Cardiac muscle cell (in vitro differentiated cells and primary cell): ENCODE measurements around the gene MIPOL1. TPM values are rescaled to one million over a fixed set of nuclear protein-coding genes. Genes with fewer than 3 reads are reported as not detected.

ENCODE experiments used
- DNase-seq, 2 donors: peaks; one replicate each; pipeline versions ENCODE4 v3.0.0 to v3.0.0-alpha.2; 2010 to 2017; ENCODE audit warnings: low read depth in 1 of 2, low spot score in 1 of 2
- H3K27ac ChIP-seq: fragments of 200-600 bp; sonication (generic); 2 replicates; pipeline ENCODE4 v1.5.1; 2016
- H3K27me3 ChIP-seq: fragments of 200-600 bp; sonication (generic); 2 replicates; pipeline ENCODE4 v1.6.0; 2016; ENCODE audit warnings: control low read depth
- H3K36me3 ChIP-seq: fragments of 200-600 bp; sonication (generic); 2 replicates; pipeline ENCODE4 v1.5.1; 2016; ENCODE audit warnings: control low read depth
- H3K4me1 ChIP-seq: fragments of 200-600 bp; sonication (generic); 2 replicates; pipeline ENCODE4 v1.8.1; 2017; ENCODE audit warnings: low read depth, mild to moderate bottlenecking, mixed run types
- H3K4me3 ChIP-seq: fragments of 200-600 bp; sonication (generic); 2 replicates; pipeline ENCODE4 v1.5.1; 2016; ENCODE audit warnings: mild to moderate bottlenecking
- H3K9me3 ChIP-seq: fragments of 200-600 bp; sonication (generic); 2 replicates; pipeline ENCODE4 v1.5.1; 2017; ENCODE audit warnings: low read depth, mild to moderate bottlenecking, control low read depth
- CTCF ChIP-seq: IDR thresholded peaks from 2 replicates; pipeline ENCODE4 v1.5.1; 2012; ENCODE audit warnings: low read depth, mild to moderate bottlenecking, low read length
- polyA plus RNA-seq: library from polyadenylated mRNA; unstranded; fragments of >200 nt; fragmentation: Nextera tagmentation; extraction: Ambion mirVana; gene quantifications from 2 replicates; pipeline ENCODE4 v1.2.1, GENCODE V29; 2016
- total RNA-seq: library from RNA; depleted of rRNA; stranded (reverse); fragments of >200 nt; gene quantifications from 2 replicates; pipeline ENCODE4 v1.2.3, GENCODE V29; 2016

The MIPOL1 gene
- total and polyA plus RNA-seq, 2 experiments from 2014 or later, result 7.3 to 8.4 TPM

- Histone ChIP-seq H3K27ac (no peak overlapping the region), H3K4me1 (peaks cover 11% of the 10 kb centered on the region), H3K4me3 (no peak overlapping the region), H3K36me3 (no peaks in the 10 kb centered on the region), H3K9me3 (no peaks in the 10 kb centered on the region), H3K27me3 (peaks cover 99% of the 10 kb centered on the region)
- no peak for TF ChIP-seq CTCF
- no peak for DNase-seq
These were observed 394.3 kb downstream of the MIPOL1 start for GRCh38 chr14:37591941-37592481.

GRCh38 chr14:37592482-37593408 is 395.0 kb downstream of the MIPOL1 start:
- H3K27ac ChIP-seq, result no peak overlapping the region
- no peak for TF ChIP-seq CTCF
- peaks cover 99% of the 10 kb centered on the region for H3K27me3 ChIP-seq
- H3K9me3 ChIP-seq, result no peaks in the 10 kb centered on the region
- peaks cover 11% of the 10 kb centered on the region for H3K4me1 ChIP-seq
- no peaks in the 10 kb centered on the region for H3K36me3 ChIP-seq
- no peak for DNase-seq
- no peak overlapping the region for H3K4me3 ChIP-seq

GRCh38 chr14:37593511-37594237 is 395.9 kb downstream of the MIPOL1 start:
- Histone ChIP-seq H3K4me3 (no peak overlapping the region), H3K36me3 (no peaks in the 10 kb centered on the region), H3K27ac (no peak overlapping the region), H3K9me3 (no peaks in the 10 kb centered on the region), H3K4me1 (peaks cover 9% of the 10 kb centered on the region), H3K27me3 (peaks cover 99% of the 10 kb centered on the region)
- no peak for TF ChIP-seq CTCF
- DNase-seq, result no peak

- peak; percentile 84 to 86 for DNase-seq
- TF ChIP-seq CTCF, result peak; percentile 84
- Histone ChIP-seq H3K36me3 (no peaks in the 10 kb centered on the region), H3K27ac (no peak overlapping the region), H3K27me3 (peaks cover 99% of the 10 kb centered on the region), H3K4me3 (peak overlapping the region; percentile 14), H3K9me3 (no peaks in the 10 kb centered on the region), H3K4me1 (peaks cover 9% of the 10 kb centered on the region)
These were observed 396.7 kb downstream of the MIPOL1 start for GRCh38 chr14:37594238-37594970.
